HG03060 (cell line): ENCODE results near the gene RNF133.

Experiments
- ATAC-seq: cut with Tn5 transposase; IDR thresholded peaks from one replicate; pipeline ENCODE4 v1.9.1; 2021; ENCODE audit warnings: low read depth, moderate number of reproducible peaks; ENCODE audit not compliant: unreplicated experiment

Gene RNF133

GRCh38 chr7:122699017-122699416 is at the start of gene RNF133:
Gene RNF133 (minus strand): TSS chr7:122699117. CDS start chr7:122698918, 199 bp downstream.
- no peak for ATAC-seq

GRCh38 chr7:122748195-122748594 is 49.3 kb upstream of the RNF133 start:
- no peak for ATAC-seq

GRCh38 chr7:122746948-122747347 is 48.0 kb upstream of the RNF133 start:
- no peak for ATAC-seq

- no peak for ATAC-seq
Measured at GRCh38 chr7:122743211-122743610, 44.3 kb upstream of the RNF133 start.

GRCh38 chr7:122738947-122739346 is 40.0 kb upstream of the RNF133 start:
- ATAC-seq: no peak

GRCh38 chr7:122736183-122736582 is 37.3 kb upstream of the RNF133 start:
- ATAC-seq: no peak

GRCh38 chr7:122727759-122728158 is 28.8 kb upstream of the RNF133 start:
- ATAC-seq: no peak

- ATAC-seq: no peak
Measured at GRCh38 chr7:122727354-122727753, 28.4 kb upstream of the RNF133 start.

GRCh38 chr7:122726881-122727280 is 28.0 kb upstream of the RNF133 start:
- ATAC-seq: no peak

- no peak for ATAC-seq
Measured at GRCh38 chr7:122724366-122724765, 25.4 kb upstream of the RNF133 start.

GRCh38 chr7:122719010-122719578 is 20.2 kb upstream of the RNF133 start:
- no peak for ATAC-seq

- ATAC-seq: no peak
Measured at GRCh38 chr7:122717356-122718089, 18.6 kb upstream of the RNF133 start.

- no peak for ATAC-seq
Measured at GRCh38 chr7:122715183-122715582, 16.3 kb upstream of the RNF133 start.

- no peak for ATAC-seq
Measured at GRCh38 chr7:122710916-122711315, 12.0 kb upstream of the RNF133 start.

- ATAC-seq: no peak
Measured at GRCh38 chr7:122709930-122710646, 11.2 kb upstream of the RNF133 start.

- ATAC-seq: no peak
Measured at GRCh38 chr7:122706836-122707235, 7.9 kb upstream of the RNF133 start.

- ATAC-seq: no peak
Measured at GRCh38 chr7:122702872-122703510, 4.1 kb upstream of the RNF133 start, which contains the start of gene RNF148. Gene RNF148 (minus strand): TSS chr7:122702922. CDS start chr7:122702750, 172 bp downstream.

- no peak for ATAC-seq
Measured at GRCh38 chr7:122695816-122696215, 3.1 kb downstream of the RNF133 start.

GRCh38 chr7:122694697-122695096 is 4.2 kb downstream of the RNF133 start:
- no peak for ATAC-seq

GRCh38 chr7:122692769-122693309 is 6.1 kb downstream of the RNF133 start:
- ATAC-seq: no peak
